Dendritic cell treated with granulocyte-macrophage colony-stimulating factor and Interleukin-4, amounts not matched to agents 40 ng/mL and 50 ng/mL, for 4 days (primary cell): ENCODE results near the gene RNF130.
A peak's percentile ranks its signal among the peaks of the same experiment; 100 is the strongest.

Experiments
- H3K27ac Mint-ChIP-seq: one replicate; pipeline ENCODE4 v1.8.0; 2022; ENCODE audit warnings: mild to moderate bottlenecking, mixed read lengths
- H3K27me3 Mint-ChIP-seq: one replicate; pipeline ENCODE4 v1.8.0; 2022; ENCODE audit warnings: mild to moderate bottlenecking, mixed read lengths
- H3K36me3 Mint-ChIP-seq: one replicate; pipeline ENCODE4 v1.8.0; 2022; ENCODE audit warnings: low read depth, mixed read lengths
- H3K4me1 Mint-ChIP-seq: one replicate; pipeline ENCODE4 v1.8.0; 2022; ENCODE audit warnings: low read depth, mixed read lengths
- H3K4me3 Mint-ChIP-seq: one replicate; pipeline ENCODE4 v1.8.0; 2022; ENCODE audit warnings: mild to moderate bottlenecking, moderate library complexity, mixed read lengths
- H3K9me3 Mint-ChIP-seq: one replicate; pipeline ENCODE4 v1.8.0; 2022; ENCODE audit warnings: mixed read lengths
- intact Hi-C: fragments of 100-400 bp; cut with micrococcal nuclease; formaldehyde crosslinking; loops from one replicate; pipeline ENCODE4 v1.15.0; 2022

Gene RNF130

GRCh38 chr5:180071531-180072255 lies at the start of gene RNF130:
Gene RNF130, minus strand, starts transcription at chr5:180071759. Its CDS starts 57 bp downstream, at chr5:180071702.
- Mint-ChIP-seq H3K27me3 (peaks cover 3% of the 10 kb centered on the region), H3K4me1 (peaks cover 36% of the 10 kb centered on the region)

GRCh38 chr5:180120237-180121101 lies 48.9 kb upstream of the RNF130 start:
- intact Hi-C loops: no loop called here

More at GRCh38 chr5:180071531-180072255, at the start of gene RNF130:
- Mint-ChIP-seq H3K9me3 (no peaks in the 10 kb centered on the region), H3K27ac (peak within 1 kb of the TSS; percentile 96), H3K4me3 (peak within 1 kb of the TSS; percentile 92), H3K36me3 (peaks cover 15% of the 10 kb centered on the region)
- intact Hi-C loops: loop anchor here (2.0 to 10.0 kb wide), 4 partner anchors 19 to 519 kb away; partner anchors contain the start of genes MGAT4B and RUFY1

GRCh38 chr5:180119903-180120236 lies 48.3 kb upstream of the RNF130 start:
- Mint-ChIP-seq H3K4me3 (no peak overlapping the region), H3K27ac (no peak overlapping the region), H3K9me3 (no peaks in the 10 kb centered on the region), H3K4me1 (no peaks in the 10 kb centered on the region), H3K27me3 (peaks cover 12% of the 10 kb centered on the region), H3K36me3 (no peaks in the 10 kb centered on the region)
- intact Hi-C loops: no loop called here

More at GRCh38 chr5:180120237-180121101, 48.9 kb upstream of the RNF130 start:
- Mint-ChIP-seq H3K36me3 (no peaks in the 10 kb centered on the region), H3K4me1 (no peaks in the 10 kb centered on the region), H3K27me3 (peaks cover 16% of the 10 kb centered on the region), H3K4me3 (no peak overlapping the region), H3K9me3 (no peaks in the 10 kb centered on the region), H3K27ac (no peak overlapping the region)

GRCh38 chr5:180119031-180119902 lies 47.7 kb upstream of the RNF130 start:
- Mint-ChIP-seq H3K4me1 (no peaks in the 10 kb centered on the region), H3K27ac (no peak overlapping the region), H3K27me3 (peaks cover 9% of the 10 kb centered on the region), H3K9me3 (no peaks in the 10 kb centered on the region), H3K4me3 (no peak overlapping the region), H3K36me3 (no peaks in the 10 kb centered on the region)
- intact Hi-C loops: no loop called here

GRCh38 chr5:180118391-180118791 lies 46.8 kb upstream of the RNF130 start:
- Mint-ChIP-seq H3K36me3 (no peaks in the 10 kb centered on the region), H3K4me3 (no peak overlapping the region), H3K9me3 (no peaks in the 10 kb centered on the region), H3K27ac (no peak overlapping the region), H3K27me3 (peaks cover 4% of the 10 kb centered on the region), H3K4me1 (no peaks in the 10 kb centered on the region)
- intact Hi-C loops: no loop called here

- intact Hi-C loops: no loop called here
- H3K4me1 Mint-ChIP-seq: no peaks in the 10 kb centered on the region
- peaks cover 1% of the 10 kb centered on the region for H3K27me3 Mint-ChIP-seq
- no peak overlapping the region for H3K4me3 Mint-ChIP-seq
- H3K36me3 Mint-ChIP-seq: no peaks in the 10 kb centered on the region
- no peaks in the 10 kb centered on the region for H3K9me3 Mint-ChIP-seq
- H3K27ac Mint-ChIP-seq: no peak overlapping the region
Measured at GRCh38 chr5:180117000-180117725, 45.6 kb upstream of the RNF130 start.

- intact Hi-C loops: no loop called here
- no peak overlapping the region for H3K4me3 Mint-ChIP-seq
- no peak overlapping the region for H3K27ac Mint-ChIP-seq
- peaks cover 1% of the 10 kb centered on the region for H3K27me3 Mint-ChIP-seq
- H3K36me3 Mint-ChIP-seq: no peaks in the 10 kb centered on the region
- H3K9me3 Mint-ChIP-seq: no peaks in the 10 kb centered on the region
- H3K4me1 Mint-ChIP-seq: no peaks in the 10 kb centered on the region
Measured at GRCh38 chr5:180116077-180116999, 44.8 kb upstream of the RNF130 start.

- Mint-ChIP-seq H3K4me1 (no peaks in the 10 kb centered on the region), H3K9me3 (no peaks in the 10 kb centered on the region), H3K4me3 (no peak overlapping the region), H3K36me3 (no peaks in the 10 kb centered on the region), H3K27ac (no peak overlapping the region), H3K27me3 (no peaks in the 10 kb centered on the region)
- intact Hi-C loops: no loop called here
Measured at GRCh38 chr5:180115326-180116076, 43.9 kb upstream of the RNF130 start.

- H3K9me3 Mint-ChIP-seq: no peaks in the 10 kb centered on the region
- H3K4me1 Mint-ChIP-seq: no peaks in the 10 kb centered on the region
- H3K4me3 Mint-ChIP-seq: no peak overlapping the region
- no peaks in the 10 kb centered on the region for H3K36me3 Mint-ChIP-seq
- no peak overlapping the region for H3K27ac Mint-ChIP-seq
- intact Hi-C loops: no loop called here
- H3K27me3 Mint-ChIP-seq: no peaks in the 10 kb centered on the region
Measured at GRCh38 chr5:180114304-180115003, 42.9 kb upstream of the RNF130 start.

- intact Hi-C loops: no loop called here
- no peaks in the 10 kb centered on the region for H3K4me1 Mint-ChIP-seq
- no peaks in the 10 kb centered on the region for H3K9me3 Mint-ChIP-seq
- no peaks in the 10 kb centered on the region for H3K27me3 Mint-ChIP-seq
- H3K27ac Mint-ChIP-seq: no peak overlapping the region
- H3K4me3 Mint-ChIP-seq: no peak overlapping the region
- H3K36me3 Mint-ChIP-seq: no peaks in the 10 kb centered on the region
Measured at GRCh38 chr5:180113660-180114303, 42.2 kb upstream of the RNF130 start.

- no peak overlapping the region for H3K4me3 Mint-ChIP-seq
- no peak overlapping the region for H3K27ac Mint-ChIP-seq
- no peaks in the 10 kb centered on the region for H3K36me3 Mint-ChIP-seq
- intact Hi-C loops: no loop called here
- peaks cover 6% of the 10 kb centered on the region for H3K9me3 Mint-ChIP-seq
- H3K27me3 Mint-ChIP-seq: peaks cover 7% of the 10 kb centered on the region
- no peaks in the 10 kb centered on the region for H3K4me1 Mint-ChIP-seq
Measured at GRCh38 chr5:180112181-180112861, 40.8 kb upstream of the RNF130 start.
